Stimulated activated CD8-positive, alpha-beta memory T cell treated with anti-CD3 and anti-CD28 coated beads, Interleukin-7, amount 100 ng/mL, for 4 hours (primary cell): Measurements from ENCODE around the gene CHRM4.
"Not testable (repeated sequence)": the region's sequence is repeated elsewhere in the genome, so short reads cannot be mapped to it uniquely, and the experiment has no call there.

Source experiments
- DNase-seq, 2 donors: peaks; one replicate each; pipeline ENCODE4 v3.0.0-alpha.2; 2020; ENCODE audit warnings: low read depth in 2 of 2

The CHRM4 gene

DNA sequence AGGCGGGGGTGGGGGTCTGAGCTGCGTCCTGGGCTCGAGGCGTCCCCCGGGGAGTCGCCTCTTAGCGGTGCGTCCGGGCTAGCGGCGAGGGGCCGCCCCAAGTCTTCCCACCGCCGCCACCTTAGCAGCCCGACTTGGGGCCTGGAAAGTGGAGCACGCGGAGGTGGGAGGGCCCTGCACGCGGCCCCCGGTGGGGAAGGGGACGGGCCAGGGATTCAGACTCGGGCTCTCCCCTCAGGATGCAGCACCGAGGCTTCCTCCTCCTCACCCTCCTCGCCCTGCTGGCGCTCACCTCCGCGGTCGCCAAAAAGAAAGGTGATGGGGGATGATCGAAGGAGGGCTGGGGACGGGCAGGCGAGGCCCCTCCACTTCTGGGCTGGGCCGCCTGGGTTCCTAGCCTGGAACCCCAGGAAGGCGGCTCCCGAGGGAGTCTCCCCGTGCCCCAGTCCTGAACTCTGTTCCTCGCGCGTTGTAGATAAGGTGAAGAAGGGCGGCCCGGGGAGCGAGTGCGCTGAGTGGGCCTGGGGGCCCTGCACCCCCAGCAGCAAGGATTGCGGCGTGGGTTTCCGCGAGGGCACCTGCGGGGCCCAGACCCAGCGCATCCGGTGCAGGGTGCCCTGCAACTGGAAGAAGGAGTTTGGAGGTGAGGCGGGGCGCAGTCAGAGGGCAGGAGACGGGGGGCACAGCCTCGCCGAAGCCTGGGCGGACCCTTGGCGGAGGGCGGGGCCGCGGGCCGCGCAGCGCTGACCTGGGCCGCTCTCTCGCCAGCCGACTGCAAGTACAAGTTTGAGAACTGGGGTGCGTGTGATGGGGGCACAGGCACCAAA, 9.5 kb downstream of the CHRM4 start:
- no peak for DNase-seq

DNA sequence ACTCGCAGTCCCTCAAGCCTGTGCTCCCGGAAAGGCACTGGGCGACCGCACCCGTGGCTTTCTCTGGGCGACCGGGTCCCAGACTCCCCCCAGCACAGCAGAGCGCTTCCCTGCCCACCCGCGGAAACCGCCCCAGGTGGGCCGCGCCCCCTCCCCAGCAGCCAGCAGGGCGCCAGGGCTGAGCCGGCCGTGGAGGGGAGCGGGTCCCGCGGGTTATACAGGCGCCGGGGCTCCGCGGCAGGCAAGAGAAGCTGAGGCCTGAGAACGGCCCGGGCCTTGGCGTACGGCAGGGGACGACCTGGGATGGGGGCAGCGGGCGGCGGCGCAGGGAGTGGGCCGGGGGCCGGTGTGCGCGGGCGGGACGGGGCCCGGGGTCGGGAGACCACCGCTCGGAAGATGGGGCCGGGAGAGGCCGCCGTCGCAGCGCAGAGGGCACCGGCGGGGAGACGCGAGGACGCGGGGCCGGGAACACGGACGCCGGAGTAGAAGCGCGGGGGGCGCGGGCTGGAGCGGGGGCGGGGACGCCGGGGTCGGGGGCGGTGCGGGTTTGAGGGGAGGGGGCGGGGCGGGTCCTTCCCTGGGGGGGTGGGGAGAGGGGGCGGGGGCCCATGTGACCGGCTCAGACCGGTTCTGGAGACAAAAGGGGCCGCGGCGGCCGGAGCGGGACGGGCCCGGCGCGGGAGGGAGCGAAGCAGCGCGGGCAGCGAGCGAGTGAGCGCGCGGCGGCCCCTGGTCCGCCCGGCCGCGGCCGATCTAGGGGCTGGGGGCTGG, 10.3 kb downstream of the CHRM4 start, which contains the start of gene MDK:
TSS of gene MDK (plus strand) at position 622 of the 771 bp plus-strand sequence. CDS start 389 bp downstream, outside the sequence.
- no peak for DNase-seq

GRCh38 chr11:46380340-46381047, 11.1 kb downstream of the CHRM4 start:
- DNase-seq = peak; percentile 36 to 64

DNA sequence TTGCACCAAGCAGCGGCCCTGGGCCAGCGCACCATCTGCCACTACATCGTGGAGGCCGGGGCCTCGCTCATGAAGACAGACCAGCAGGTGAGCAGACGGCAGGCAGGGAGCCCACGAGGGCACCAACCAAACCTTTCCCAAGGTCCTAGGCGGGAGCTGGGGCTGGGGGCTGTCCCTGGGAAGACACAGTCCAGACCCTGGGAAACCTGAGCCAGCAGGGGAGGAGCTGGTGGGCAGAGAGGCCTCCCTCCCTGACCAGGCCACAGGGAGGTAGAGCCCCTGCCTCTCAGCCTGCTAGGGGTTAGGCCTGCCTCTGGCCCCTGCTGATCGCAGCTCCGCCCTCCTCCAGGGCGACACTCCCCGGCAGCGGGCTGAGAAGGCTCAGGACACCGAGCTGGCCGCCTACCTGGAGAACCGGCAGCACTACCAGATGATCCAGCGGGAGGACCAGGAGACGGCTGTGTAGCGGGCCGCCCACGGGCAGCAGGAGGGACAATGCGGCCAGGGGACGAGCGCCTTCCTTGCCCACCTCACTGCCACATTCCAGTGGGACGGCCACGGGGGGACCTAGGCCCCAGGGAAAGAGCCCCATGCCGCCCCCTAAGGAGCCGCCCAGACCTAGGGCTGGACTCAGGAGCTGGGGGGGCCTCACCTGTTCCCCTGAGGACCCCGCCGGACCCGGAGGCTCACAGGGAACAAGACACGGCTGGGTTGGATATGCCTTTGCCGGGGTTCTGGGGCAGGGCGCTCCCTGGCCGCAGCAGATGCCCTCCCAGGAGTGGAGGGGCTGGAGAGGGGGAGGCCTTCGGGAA, 11.9 kb downstream of the CHRM4 start:
- DNase-seq = not testable (repeated sequence)

DNA sequence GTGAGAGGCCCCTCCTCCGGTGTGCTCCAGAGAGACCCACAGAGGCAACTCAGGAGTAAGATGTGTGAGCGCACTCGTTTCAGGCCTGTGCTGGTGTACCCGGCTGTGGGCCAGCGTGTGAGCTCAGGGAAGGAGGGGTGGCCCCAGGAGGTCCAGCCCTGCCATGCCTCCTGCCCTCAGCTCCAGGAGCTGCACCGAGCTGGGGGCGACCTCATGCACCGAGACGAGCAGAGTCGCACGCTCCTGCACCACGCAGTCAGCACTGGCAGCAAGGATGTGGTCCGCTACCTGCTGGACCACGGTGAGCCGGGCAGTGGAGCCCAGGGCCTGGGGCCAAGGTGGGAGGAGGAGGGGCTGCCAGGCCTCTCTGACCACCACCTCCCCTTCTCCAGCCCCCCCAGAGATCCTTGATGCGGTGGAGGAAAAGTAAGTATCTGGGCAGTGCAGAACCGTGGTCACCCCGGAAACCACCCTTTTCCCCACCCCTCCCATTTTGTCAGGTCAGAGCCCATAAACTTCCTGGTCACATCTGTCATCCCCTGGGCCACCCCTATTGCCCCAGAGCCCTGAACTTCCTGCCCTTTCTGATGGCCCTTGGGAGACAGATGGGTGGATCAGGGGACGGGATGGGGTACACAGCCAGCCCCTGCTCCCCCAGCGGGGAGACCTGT, 12.6 kb downstream of the CHRM4 start:
- no peak for DNase-seq

DNA sequence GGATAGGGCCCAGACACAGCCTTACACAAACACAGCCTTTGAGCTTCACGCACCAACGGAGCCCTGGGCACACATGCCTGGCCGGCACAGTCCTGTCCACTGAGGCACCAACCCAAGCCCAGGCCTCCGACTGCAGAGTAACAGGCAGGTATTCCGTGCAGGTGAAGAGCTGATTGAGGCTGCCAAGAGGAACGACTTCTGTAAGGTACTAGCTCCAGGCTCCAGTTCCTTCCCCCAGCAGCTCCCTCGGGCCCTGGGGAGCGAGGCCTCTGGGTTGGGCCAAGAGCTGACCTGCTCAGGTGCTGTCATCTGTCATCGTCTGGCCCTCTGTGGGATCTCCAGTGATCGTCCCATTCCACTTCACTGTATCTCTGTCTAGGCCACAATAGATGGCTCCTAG, 13.3 kb downstream of the CHRM4 start:
- DNase-seq = no peak

GRCh38 chr11:46377831-46378230, 13.7 kb downstream of the CHRM4 start:
- DNase-seq = no peak

GRCh38 chr11:46377290-46377689, 14.3 kb downstream of the CHRM4 start:
- no peak for DNase-seq

GRCh38 chr11:46376258-46377050, 15.1 kb downstream of the CHRM4 start:
- DNase-seq = no peak

- no peak for DNase-seq
Measured at GRCh38 chr11:46375392-46376101, 16.0 kb downstream of the CHRM4 start.

DNA sequence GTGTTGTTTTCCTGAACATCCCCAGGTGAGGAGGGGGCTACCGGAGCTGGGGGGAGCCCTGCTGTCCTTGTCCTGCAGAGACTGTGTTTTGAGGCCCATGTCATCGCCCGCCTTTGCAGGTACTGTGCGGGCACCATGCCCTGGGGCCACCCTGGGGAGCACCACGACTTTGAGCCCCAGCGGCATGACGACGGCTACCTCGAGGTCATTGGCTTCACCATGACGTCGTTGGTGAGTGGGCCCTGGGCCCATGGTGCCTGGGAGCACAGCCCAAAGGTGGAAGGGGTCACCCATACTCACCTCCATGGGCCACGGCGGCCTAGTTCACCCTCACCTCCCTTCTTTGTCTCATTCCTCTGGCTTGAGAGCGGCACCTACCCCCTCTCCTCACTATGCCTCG, 16.8 kb downstream of the CHRM4 start:
- DNase-seq = no peak

GRCh38 chr11:46373787-46374740, 17.5 kb downstream of the CHRM4 start:
- no peak for DNase-seq

GRCh38 chr11:46372501-46372900, 19.1 kb downstream of the CHRM4 start:
- not testable (repeated sequence) for DNase-seq

DNA sequence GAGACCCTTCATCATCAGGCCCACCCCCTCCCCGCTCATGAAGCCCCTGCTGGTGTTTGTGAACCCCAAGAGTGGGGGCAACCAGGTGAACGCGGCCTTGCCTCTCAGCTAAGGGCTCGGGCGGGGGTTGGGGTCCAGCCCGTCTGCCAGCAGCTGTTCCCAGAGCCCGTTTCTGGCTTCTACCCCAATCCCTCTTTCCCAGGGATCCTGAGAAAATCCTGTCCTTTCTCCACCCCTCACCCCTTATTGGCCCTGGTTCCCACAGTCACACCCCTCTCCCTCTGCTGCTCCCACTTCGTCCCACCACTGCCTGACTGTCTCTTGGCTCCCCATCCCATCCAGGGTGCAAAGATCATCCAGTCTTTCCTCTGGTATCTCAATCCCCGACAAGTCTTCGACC, 19.5 kb downstream of the CHRM4 start:
- DNase-seq = no peak

DNA sequence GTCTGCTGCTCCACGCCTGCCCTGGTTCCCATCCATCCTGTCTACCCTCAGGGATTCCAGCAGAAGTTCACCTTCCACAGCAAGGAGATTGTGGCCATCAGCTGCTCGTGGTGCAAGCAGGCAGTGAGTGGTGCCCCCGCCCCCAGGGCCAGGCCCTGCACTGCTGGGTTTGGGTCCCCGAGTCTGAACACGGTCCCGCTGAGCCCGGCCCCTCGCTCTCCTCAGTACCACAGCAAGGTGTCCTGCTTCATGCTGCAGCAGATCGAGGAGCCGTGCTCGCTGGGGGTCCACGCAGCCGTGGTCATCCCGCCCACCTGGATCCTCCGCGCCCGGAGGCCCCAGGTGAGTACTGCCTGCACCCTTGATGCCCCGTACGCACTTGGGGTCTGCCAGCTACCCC, 20.3 kb downstream of the CHRM4 start:
- DNase-seq = not testable (repeated sequence)

GRCh38 chr11:46370253-46370652, 21.3 kb downstream of the CHRM4 start:
- no peak for DNase-seq

- peak in 1 of 2 donors; percentile 17 for DNase-seq
Measured at GRCh38 chr11:46369458-46370152, 22.0 kb downstream of the CHRM4 start.

- DNase-seq = no peak
Measured at GRCh38 chr11:46367916-46368267, 23.7 kb downstream of the CHRM4 start.
